A549 (cell line): ENCODE measurements around the gene TRAF3IP1. TPM values are rescaled to one million over a fixed set of nuclear protein-coding genes. Genes with fewer than 3 reads are reported as not detected.

ENCODE experiments used
- ATAC-seq, 2 experiments: fragments of 200-7000 bp in 1 of 2; fragments of >200 bp in 1 of 2; cut with Nextera tagmentation in 1 of 2; cut with Tn5 transposase in 1 of 2; 3 replicates each; pipeline versions ENCODE4 v1.8.0 to v1.9.1; 2018 to 2020; ENCODE audit warnings: mild to moderate bottlenecking in 1 of 2, moderate library complexity in 1 of 2
- CTCF ChIA-PET: fragments of 300-600 bp; sonication (Branson Sonifier 250); formaldehyde crosslinking; extraction: SDS; loops from one replicate; lab custom pipeline; 2021; ENCODE audit warnings: antibody characterized with exemption, inconsistent platforms; lab: Yijun Ruan, JAX
- POLR2A ChIA-PET: fragments of 350-600 bp; formaldehyde crosslinking; extraction: SDS; loops from one replicate; lab custom pipeline; 2021; ENCODE audit warnings: antibody characterized with exemption, inconsistent platforms; lab: Yijun Ruan, JAX
- DNase-seq, 2 experiments: peaks; one replicate each; pipeline versions ENCODE4 v3.0.0 to v3.0.0-alpha.2; 2011 to 2016; ENCODE audit warnings: low read depth in 1 of 2, low spot score in 1 of 2
- FAIRE-seq: peaks from 2 replicates; lab custom pipeline; 2011; peaks lifted over from hg19 to GRCh38; lab: Jason Lieb, UNC
- H3K27ac ChIP-seq, 2 experiments: fragments of >200 bp; sonication (Bioruptor Twin); formaldehyde crosslinking; 3 replicates each; pipeline ENCODE4 v1.5.1; 2016 to 2017
- H3K4me1 ChIP-seq: fragments of >200 bp; sonication (Bioruptor Twin); formaldehyde crosslinking; 3 replicates; pipeline ENCODE4 v1.6.1; 2016
- H3K4me2 ChIP-seq: fragments of >200 bp; sonication (Bioruptor Twin); formaldehyde crosslinking; 3 replicates; pipeline ENCODE4 v1.6.1; 2016
- H3K4me3 ChIP-seq: fragments of >200 bp; sonication (Bioruptor Twin); formaldehyde crosslinking; 3 replicates; pipeline ENCODE4 v1.5.1; 2016
- H3K9me3 ChIP-seq: fragments of >200 bp; sonication (Bioruptor Twin); formaldehyde crosslinking; 3 replicates; pipeline ENCODE4 v1.6.1; 2016
- BHLHE40 ChIP-seq: IDR thresholded peaks from 2 replicates; pipeline ENCODE4 v1.6.1; 2012; ENCODE audit warnings: low read depth, low read length, inconsistent platforms
- CBX8 ChIP-seq: fragments of 200-600 bp; sonication (generic); IDR thresholded peaks from 2 replicates; pipeline ENCODE4 v1.6.1; 2016
- CEBPB ChIP-seq, 2 experiments: fragments of >200 bp in 1 of 2; sonication (Bioruptor Twin) in 1 of 2; formaldehyde crosslinking in 1 of 2; IDR thresholded peaks; 2 replicates each; pipeline ENCODE4 v1.6.1; 2012 to 2016
- CHD4 ChIP-seq: fragments of 200-600 bp; sonication (generic); IDR thresholded peaks from 2 replicates; pipeline ENCODE4 v1.6.1; 2016; ENCODE audit warnings: antibody characterized with exemption, mild to moderate bottlenecking, borderline replicate concordance
- EHMT2 ChIP-seq: fragments of 200-600 bp; sonication (generic); IDR thresholded peaks from 2 replicates; pipeline ENCODE4 v1.6.1; 2016; ENCODE audit warnings: antibody characterized with exemption, low read depth, mild to moderate bottlenecking, moderate library complexity
- ESRRA ChIP-seq: fragments of 150-350 bp; IDR thresholded peaks from 2 replicates; pipeline ENCODE4 v1.6.1; 2014; ENCODE audit warnings: mild to moderate bottlenecking, low read length, borderline replicate concordance
- FOSB ChIP-seq: fragments of 250-450 bp; sonication (Bioruptor Pico); IDR thresholded peaks from 2 replicates; pipeline ENCODE4 v1.5.0; 2020; ENCODE audit warnings: mild to moderate bottlenecking, moderate library complexity
- FOXS1 ChIP-seq: fragments of 250-450 bp; sonication (Bioruptor Pico); IDR thresholded peaks from 2 replicates; pipeline ENCODE4 v1.5.0; 2020; ENCODE audit warnings: mild to moderate bottlenecking, moderate library complexity
- GATA3 ChIP-seq: IDR thresholded peaks from 2 replicates; pipeline ENCODE4 v1.6.1; 2012; ENCODE audit warnings: borderline replicate concordance
- HEYL ChIP-seq: fragments of 250-450 bp; sonication (Bioruptor Pico); IDR thresholded peaks from 2 replicates; pipeline ENCODE4 v1.8.0; 2021; ENCODE audit warnings: mild to moderate bottlenecking, moderate library complexity
- HOXA7 ChIP-seq: fragments of 250-450 bp; sonication (Bioruptor Pico); IDR thresholded peaks from 2 replicates; pipeline ENCODE4 v1.5.0; 2020; ENCODE audit warnings: mild to moderate bottlenecking, moderate library complexity
- JUN ChIP-seq, 2 experiments: fragments of >200 bp; sonication (Bioruptor Twin); formaldehyde crosslinking; IDR thresholded peaks; 2 replicates in 1 of 2; 3 replicates in 1 of 2; pipeline ENCODE4 v1.6.1; 2016 to 2017
- JUNB ChIP-seq: fragments of >200 bp; sonication (Bioruptor Twin); formaldehyde crosslinking; IDR thresholded peaks from 2 replicates; pipeline ENCODE4 v1.6.1; 2016
- KDM5A ChIP-seq: fragments of 200-600 bp; sonication (generic); IDR thresholded peaks from 2 replicates; pipeline ENCODE4 v1.6.1; 2016; ENCODE audit warnings: antibody characterized with exemption, mild to moderate bottlenecking
- MAZ ChIP-seq: fragments of 150-350 bp; IDR thresholded peaks from 2 replicates; pipeline ENCODE4 v1.6.1; 2014; ENCODE audit warnings: antibody characterized with exemption, low read depth, low read length, borderline replicate concordance
- MYC ChIP-seq: IDR thresholded peaks from 2 replicates; pipeline ENCODE4 v1.6.1; 2012; ENCODE audit warnings: mild to moderate bottlenecking, inconsistent platforms, low read length, improper control_type of control experiment, borderline replicate concordance
- TFCP2L1 ChIP-seq: fragments of 250-450 bp; sonication (Bioruptor Pico); IDR thresholded peaks from 2 replicates; pipeline ENCODE4 v1.5.0; 2021; ENCODE audit warnings: mild to moderate bottlenecking
- ZC3H11A ChIP-seq: fragments of 450-650 bp; IDR thresholded peaks from 2 replicates; pipeline ENCODE4 v1.6.1; 2014; ENCODE audit warnings: antibody characterized with exemption, mild to moderate bottlenecking
- WGBS: methylation state at CpG from one replicate; pipeline ENCODE4 v1.1.6; 2017; ENCODE audit errors: missing lambda C conversion rate; 5-methylcytosine and 5-hydroxymethylcytosine counted together
- polyA plus RNA-seq, 4 experiments: library from polyadenylated mRNA; depleted of rRNA in 3 of 4; stranded (reverse); fragments of >200 nt; fragmentation: RNase III in 1 of 4; extraction: RNeasy Plus Mini Kit Qiagen cat#74134 plus additional on column Dnase treatment in 1 of 4; gene quantifications; 2 replicates in 3 of 4; 3 replicates in 1 of 4; pipeline ENCODE4 v1.2.3, GENCODE V29; 2011 to 2017
- TF ChIP-seq, protein P1 (sequence below): fragments of >200 bp; sonication (Bioruptor Twin); formaldehyde crosslinking; IDR thresholded peaks from 3 replicates; pipeline ENCODE4 v1.5.1; 2016
- TF ChIP-seq, protein P2 (sequence below): fragments of >200 bp; sonication (Bioruptor Twin); formaldehyde crosslinking; IDR thresholded peaks from 2 replicates; pipeline ENCODE4 v1.6.1; 2016
- TF ChIP-seq, protein P3 (sequence below): fragments of 250-450 bp; sonication (Bioruptor Pico); IDR thresholded peaks from 2 replicates; pipeline ENCODE4 v1.5.0; 2021; ENCODE audit warnings: mild to moderate bottlenecking, moderate library complexity, borderline replicate concordance
- TF ChIP-seq, protein P4 (sequence below): fragments of 200-600 bp; sonication (generic); IDR thresholded peaks from 2 replicates; pipeline ENCODE4 v1.6.1; 2016; ENCODE audit warnings: antibody characterized with exemption, mild to moderate bottlenecking, moderate library complexity

TRAF3IP1 gene
- polyA plus RNA-seq, 2 of the 4 experiments (the other 2 are of a cell fraction), result 10.6 to 19.2 TPM

DNA sequence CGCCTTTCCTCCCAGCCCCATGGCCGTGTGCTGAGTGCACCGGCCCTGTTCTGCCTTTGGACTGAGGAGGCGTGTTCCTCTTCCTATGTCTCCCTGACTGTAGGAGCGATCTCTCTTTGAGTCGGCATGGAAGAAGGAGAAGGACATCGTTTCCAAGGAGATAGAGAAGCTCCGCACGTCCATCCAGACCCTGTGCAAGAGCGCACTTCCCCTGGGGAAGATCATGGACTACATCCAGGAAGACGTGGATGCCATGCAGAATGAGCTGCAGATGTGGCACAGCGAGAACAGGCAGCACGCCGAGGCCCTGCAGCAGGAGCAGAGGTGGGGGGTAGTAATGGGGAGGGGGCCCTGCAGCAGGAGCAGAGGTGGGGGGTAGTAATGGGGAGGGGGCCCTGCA lies 77.0 kb downstream of the TRAF3IP1 start:
- no peak overlapping the region for H3K4me2 ChIP-seq
- no peaks in the 10 kb centered on the region for H3K4me1 ChIP-seq
- POLR2A ChIA-PET, result no interaction called here
- H3K27ac ChIP-seq, result no peak overlapping the region
- TF ChIP-seq EHMT2, result no peak
- no peak for TF ChIP-seq MYC
- no peak for TF ChIP-seq TFCP2L1 (CRISPR knock-in tag)
- TF ChIP-seq CHD4, result no peak
- TF ChIP-seq ESRRA, result no peak
- TF ChIP-seq, protein P1, sequence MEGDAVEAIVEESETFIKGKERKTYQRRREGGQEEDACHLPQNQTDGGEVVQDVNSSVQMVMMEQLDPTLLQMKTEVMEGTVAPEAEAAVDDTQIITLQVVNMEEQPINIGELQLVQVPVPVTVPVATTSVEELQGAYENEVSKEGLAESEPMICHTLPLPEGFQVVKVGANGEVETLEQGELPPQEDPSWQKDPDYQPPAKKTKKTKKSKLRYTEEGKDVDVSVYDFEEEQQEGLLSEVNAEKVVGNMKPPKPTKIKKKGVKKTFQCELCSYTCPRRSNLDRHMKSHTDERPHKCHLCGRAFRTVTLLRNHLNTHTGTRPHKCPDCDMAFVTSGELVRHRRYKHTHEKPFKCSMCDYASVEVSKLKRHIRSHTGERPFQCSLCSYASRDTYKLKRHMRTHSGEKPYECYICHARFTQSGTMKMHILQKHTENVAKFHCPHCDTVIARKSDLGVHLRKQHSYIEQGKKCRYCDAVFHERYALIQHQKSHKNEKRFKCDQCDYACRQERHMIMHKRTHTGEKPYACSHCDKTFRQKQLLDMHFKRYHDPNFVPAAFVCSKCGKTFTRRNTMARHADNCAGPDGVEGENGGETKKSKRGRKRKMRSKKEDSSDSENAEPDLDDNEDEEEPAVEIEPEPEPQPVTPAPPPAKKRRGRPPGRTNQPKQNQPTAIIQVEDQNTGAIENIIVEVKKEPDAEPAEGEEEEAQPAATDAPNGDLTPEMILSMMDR, result no peak
- no peak for TF ChIP-seq CEBPB (IDR thresholded peaks at IDR 0.05)
- no peak for TF ChIP-seq HEYL (CRISPR knock-in tag)
- TF ChIP-seq KDM5A, result no peak
- TF ChIP-seq BHLHE40, result no peak
- TF ChIP-seq, protein P2, sequence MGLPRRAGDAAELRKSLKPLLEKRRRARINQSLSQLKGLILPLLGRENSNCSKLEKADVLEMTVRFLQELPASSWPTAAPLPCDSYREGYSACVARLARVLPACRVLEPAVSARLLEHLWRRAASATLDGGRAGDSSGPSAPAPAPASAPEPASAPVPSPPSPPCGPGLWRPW, result no peak
- TF ChIP-seq FOSB (CRISPR knock-in tag), result no peak
- no peak for TF ChIP-seq ZC3H11A
- no peak for TF ChIP-seq JUNB
- TF ChIP-seq, all 56 proteins: peak for 0
- FAIRE-seq, result no peak
- Histone ChIP-seq H3K9me3 (no peaks in the 10 kb centered on the region), H3K4me3 (no peak overlapping the region)
- CTCF ChIA-PET, result interaction anchor here (0.8 to 1.5 kb wide), 2 partner anchors 27 to 709 kb away, joined by 3 read pairs; no protein-coding TSS in a partner anchor
- no peak for ATAC-seq
- no peak for DNase-seq
- WGBS, result 91% methylated on average over 14 of the region's 14 CpGs

DNA sequence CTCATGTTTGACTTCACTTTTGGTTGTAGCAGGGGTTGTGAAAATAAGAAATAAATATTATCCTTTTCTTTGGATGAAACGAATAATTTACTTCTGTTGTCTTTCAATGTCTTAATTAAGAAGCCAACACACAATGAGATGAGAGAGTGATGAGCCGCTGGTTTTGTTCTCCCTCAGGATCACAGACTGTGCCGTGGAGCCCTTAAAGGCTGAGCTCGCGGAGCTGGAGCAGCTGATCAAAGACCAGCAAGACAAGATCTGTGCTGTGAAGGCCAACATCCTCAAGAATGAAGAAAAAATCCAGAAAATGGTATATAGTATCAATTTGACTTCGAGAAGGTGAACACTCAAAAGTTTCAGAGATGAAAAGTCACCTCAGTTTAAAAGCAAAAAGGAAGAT lies 78.3 kb downstream of the TRAF3IP1 start:
- no peak for FAIRE-seq
- WGBS, result 83% methylated on average over 6 of the region's 6 CpGs
- no peak overlapping the region for H3K4me3 ChIP-seq
- no peak overlapping the region for H3K4me2 ChIP-seq
- H3K9me3 ChIP-seq, result no peaks in the 10 kb centered on the region
- ChIA-PET POLR2A (no interaction called here), CTCF (no interaction called here)
- no peak for TF ChIP-seq HOXA7 (CRISPR knock-in tag)
- no peak for TF ChIP-seq GATA3
- TF ChIP-seq JUN (IDR thresholded peaks at IDR 0.05), result no peak
- TF ChIP-seq, protein P3, sequence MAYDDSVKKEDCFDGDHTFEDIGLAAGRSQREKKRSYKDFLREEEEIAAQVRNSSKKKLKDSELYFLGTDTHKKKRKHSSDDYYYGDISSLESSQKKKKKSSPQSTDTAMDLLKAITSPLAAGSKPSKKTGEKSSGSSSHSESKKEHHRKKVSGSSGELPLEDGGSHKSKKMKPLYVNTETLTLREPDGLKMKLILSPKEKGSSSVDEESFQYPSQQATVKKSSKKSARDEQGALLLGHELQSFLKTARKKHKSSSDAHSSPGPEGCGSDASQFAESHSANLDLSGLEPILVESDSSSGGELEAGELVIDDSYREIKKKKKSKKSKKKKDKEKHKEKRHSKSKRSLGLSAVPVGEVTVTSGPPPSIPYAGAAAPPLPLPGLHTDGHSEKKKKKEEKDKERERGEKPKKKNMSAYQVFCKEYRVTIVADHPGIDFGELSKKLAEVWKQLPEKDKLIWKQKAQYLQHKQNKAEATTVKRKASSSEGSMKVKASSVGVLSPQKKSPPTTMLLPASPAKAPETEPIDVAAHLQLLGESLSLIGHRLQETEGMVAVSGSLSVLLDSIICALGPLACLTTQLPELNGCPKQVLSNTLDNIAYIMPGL, result no peak
- no peak for TF ChIP-seq ESRRA
- TF ChIP-seq, protein P2, result no peak
- TF ChIP-seq MAZ, result no peak
- TF ChIP-seq CBX8, result no peak
- TF ChIP-seq CEBPB (IDR thresholded peaks at IDR 0.05), result no peak
- no peak for TF ChIP-seq FOXS1 (CRISPR knock-in tag)
- TF ChIP-seq, protein P4, sequence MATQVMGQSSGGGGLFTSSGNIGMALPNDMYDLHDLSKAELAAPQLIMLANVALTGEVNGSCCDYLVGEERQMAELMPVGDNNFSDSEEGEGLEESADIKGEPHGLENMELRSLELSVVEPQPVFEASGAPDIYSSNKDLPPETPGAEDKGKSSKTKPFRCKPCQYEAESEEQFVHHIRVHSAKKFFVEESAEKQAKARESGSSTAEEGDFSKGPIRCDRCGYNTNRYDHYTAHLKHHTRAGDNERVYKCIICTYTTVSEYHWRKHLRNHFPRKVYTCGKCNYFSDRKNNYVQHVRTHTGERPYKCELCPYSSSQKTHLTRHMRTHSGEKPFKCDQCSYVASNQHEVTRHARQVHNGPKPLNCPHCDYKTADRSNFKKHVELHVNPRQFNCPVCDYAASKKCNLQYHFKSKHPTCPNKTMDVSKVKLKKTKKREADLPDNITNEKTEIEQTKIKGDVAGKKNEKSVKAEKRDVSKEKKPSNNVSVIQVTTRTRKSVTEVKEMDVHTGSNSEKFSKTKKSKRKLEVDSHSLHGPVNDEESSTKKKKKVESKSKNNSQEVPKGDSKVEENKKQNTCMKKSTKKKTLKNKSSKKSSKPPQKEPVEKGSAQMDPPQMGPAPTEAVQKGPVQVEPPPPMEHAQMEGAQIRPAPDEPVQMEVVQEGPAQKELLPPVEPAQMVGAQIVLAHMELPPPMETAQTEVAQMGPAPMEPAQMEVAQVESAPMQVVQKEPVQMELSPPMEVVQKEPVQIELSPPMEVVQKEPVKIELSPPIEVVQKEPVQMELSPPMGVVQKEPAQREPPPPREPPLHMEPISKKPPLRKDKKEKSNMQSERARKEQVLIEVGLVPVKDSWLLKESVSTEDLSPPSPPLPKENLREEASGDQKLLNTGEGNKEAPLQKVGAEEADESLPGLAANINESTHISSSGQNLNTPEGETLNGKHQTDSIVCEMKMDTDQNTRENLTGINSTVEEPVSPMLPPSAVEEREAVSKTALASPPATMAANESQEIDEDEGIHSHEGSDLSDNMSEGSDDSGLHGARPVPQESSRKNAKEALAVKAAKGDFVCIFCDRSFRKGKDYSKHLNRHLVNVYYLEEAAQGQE, result no peak
- no peak for TF ChIP-seq CHD4
- TF ChIP-seq TFCP2L1 (CRISPR knock-in tag), result no peak
- TF ChIP-seq, protein P1, result no peak
- H3K27ac ChIP-seq, result no peak overlapping the region
- no peak for ATAC-seq
- H3K4me1 ChIP-seq, result no peaks in the 10 kb centered on the region
- no peak for DNase-seq
